ENCODE measurements around the gene MCOLN2. TPM values are rescaled to one million over a fixed set of nuclear protein-coding genes. Genes with fewer than 3 reads are reported as not detected.

The MCOLN2 gene
- total and polyA plus RNA-seq, 4 donors, result 0.16 to 0.28 (median 0.25) TPM; not detected in 1

- Histone ChIP-seq H3K27me3 (ENCODE audit: control insufficient read depth in 4 of 4, insufficient read depth in 4 of 4, low read length in 3 of 4) (no peaks in the 10 kb centered on the region), H3K4me1 (ENCODE audit: control insufficient read depth in 4 of 4, insufficient read depth in 4 of 4, low read length in 3 of 4) (peaks cover 0 to 7% (median 1%) of the 10 kb centered on the region in 4 donors), H3K36me3 (ENCODE audit: control insufficient read depth in 4 of 4, insufficient read depth in 3 of 4, low read depth in 1 of 4, low read length in 3 of 4) (no peaks in the 10 kb centered on the region), H3K27ac (ENCODE audit: low read depth in 1 of 2, low read length in 2 of 2) (no peak overlapping the region), H3K9me3 (ENCODE audit: control insufficient read depth in 4 of 4, low read length in 3 of 4) (peaks cover 0 to 2% (median 0%) of the 10 kb centered on the region in 4 donors), H3K4me3 (ENCODE audit: low read depth in 1 of 3, low read length in 3 of 3) (no peak overlapping the region), H3K9ac (ENCODE audit: low read depth in 1 of 2, low read length in 2 of 2) (no peak overlapping the region)
- no peak for DNase-seq (ENCODE audit: low spot score)
- no peak for TF ChIP-seq NR2F2 (IDR thresholded peaks at IDR 0.05)
- TF ChIP-seq TAF1 (conservative IDR thresholded peaks at IDR 0.05), result no peak
- no peak for TF ChIP-seq REST (IDR thresholded peaks at IDR 0.05)
- WGBS, result 97% methylated on average over 4 of the region's 4 CpGs
Observed at GRCh38 chr1:84946631-84947030, 50.3 kb downstream of the MCOLN2 start.

GRCh38 chr1:84944767-84945486 lies 52.0 kb downstream of the MCOLN2 start:
- peaks cover 0 to 7% (median 1%) of the 10 kb centered on the region in 4 donors for H3K4me1 ChIP-seq (ENCODE audit: control insufficient read depth in 4 of 4, insufficient read depth in 4 of 4, low read length in 3 of 4)
- TF ChIP-seq RAD21 (IDR thresholded peaks at IDR 0.05) (peak; percentile 91 to 96), ZBTB33 (IDR thresholded peaks at IDR 0.05) (peak; percentile 16), FOXA1 (IDR thresholded peaks at IDR 0.05) (no peak), HNF4A (conservative IDR thresholded peaks at IDR 0.05) (peak in 1 of 2 donors; percentile 63), NR2F2 (IDR thresholded peaks at IDR 0.05) (no peak), GABPA (IDR thresholded peaks at IDR 0.05 in 1 of 2, conservative IDR thresholded peaks at IDR 0.05 in 1 of 2) (peak in 1 of 2 donors; percentile 51), SP1 (IDR thresholded peaks at IDR 0.05) (peak; percentile 50), HNF4G (IDR thresholded peaks at IDR 0.05) (peak; percentile 28), JUND (IDR thresholded peaks at IDR 0.05) (no peak), YY1 (IDR thresholded peaks at IDR 0.05) (peak; percentile 58), CTCF (IDR thresholded peaks at IDR 0.05; ENCODE audit: low read depth, low read length, missing input control) (peak; percentile 85), RXRA (IDR thresholded peaks at IDR 0.05) (peak in 1 of 2 donors; percentile 26)
- DNase-seq (ENCODE audit: low spot score), result peak; percentile 57
- H3K9me3 ChIP-seq (ENCODE audit: control insufficient read depth in 4 of 4, low read length in 3 of 4), result peaks cover 0 to 2% (median 0%) of the 10 kb centered on the region in 4 donors
- no peaks in the 10 kb centered on the region for H3K27me3 ChIP-seq (ENCODE audit: control insufficient read depth in 4 of 4, insufficient read depth in 4 of 4, low read length in 3 of 4)
- 2% methylated on average over 6 of the region's 6 CpGs for WGBS
- peak overlapping the region; percentile 55 to 80 (median 63) for H3K4me3 ChIP-seq (ENCODE audit: low read depth in 1 of 3, low read length in 3 of 3)
- H3K36me3 ChIP-seq (ENCODE audit: control insufficient read depth in 4 of 4, insufficient read depth in 3 of 4, low read depth in 1 of 4, low read length in 3 of 4), result no peaks in the 10 kb centered on the region
- peak overlapping the region; percentile 64 to 66 for H3K27ac ChIP-seq (ENCODE audit: low read depth in 1 of 2, low read length in 2 of 2)
- H3K9ac ChIP-seq (ENCODE audit: low read depth in 1 of 2, low read length in 2 of 2), result peak overlapping the region; percentile 50 to 77
